ENCODE measurements around the gene MROH2A.

- TF ChIP-seq EZH2 (IDR thresholded peaks at IDR 0.05) (no peak), POLR2AphosphoS5 (IDR thresholded peaks at IDR 0.05; ENCODE audit: borderline replicate concordance, low read depth, low read length) (no peak)
Observed at GRCh38 chr2:233818639-233819621, 40.8 kb downstream of the MROH2A start.

Measured in SK-N-MC (cell line).